Measurements from ENCODE around the gene FRMD5. TPM values are rescaled to one million over a fixed set of nuclear protein-coding genes. Genes with fewer than 3 reads are reported as not detected.

FRMD5 gene
- total RNA-seq, 4 donors from 2014 or later: 0.40 to 1.5 (median 1.1) TPM; not detected in 1

DNA sequence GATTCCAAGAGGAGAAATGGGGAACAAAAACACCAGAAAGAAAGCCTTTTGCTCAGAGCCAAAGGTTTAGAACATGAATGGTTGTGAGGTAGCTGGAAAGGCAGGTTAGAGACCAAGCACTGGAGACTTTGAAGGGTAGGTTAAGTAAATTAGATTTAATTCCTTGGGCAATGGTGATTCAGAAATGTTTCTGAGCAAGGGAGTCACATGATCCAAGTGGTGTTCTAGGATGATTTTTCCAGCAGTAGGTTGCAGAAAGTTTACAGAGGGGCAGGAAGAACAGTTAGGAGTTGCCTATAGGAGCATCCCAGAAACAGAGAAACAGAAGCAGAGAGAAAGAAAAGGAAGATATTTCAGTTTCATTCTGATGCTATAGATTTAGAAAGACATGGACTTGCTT lies 228.4 kb downstream of the FRMD5 start:
- no peaks in the 10 kb centered on the region for H3K27me3 ChIP-seq
- in situ Hi-C loops (cut with MboI; ENCODE audit: low pct_ligation_motif_present in 1 of 4, low pct_unique_long_range_greater_than_20kb in 1 of 4, low sequenced_read_pairs in 3 of 4) (no loop called here), intact Hi-C loops (cut with DNase I; ENCODE audit: low total_unique reads) (no loop called here)
- no peaks in the 10 kb centered on the region for H3K9me3 ChIP-seq
- DNase-seq: no peak
- TF ChIP-seq EP300 (IDR thresholded peaks at IDR 0.05; ENCODE audit: low read depth) (no peak), CTCF (IDR thresholded peaks at IDR 0.05) (no peak), POLR2A (IDR thresholded peaks at IDR 0.05) (no peak), POLR2AphosphoS5 (IDR thresholded peaks at IDR 0.05) (no peak)
- H3K4me1 ChIP-seq: no peaks in the 10 kb centered on the region
- no peaks in the 10 kb centered on the region for H3K36me3 ChIP-seq
- no peak overlapping the region for H3K4me3 ChIP-seq
- H3K27ac ChIP-seq: no peak overlapping the region

GRCh38 chr15:43958861-43959330 lies 236.2 kb downstream of the FRMD5 start:
- 76 to 100% methylated on average over 2 of the region's 2 CpGs for WGBS, 2 donors (ENCODE audit: low coverage in 1 of 2)
- Histone ChIP-seq H3K36me3 (no peaks in the 10 kb centered on the region), H3K27me3 (no peaks in the 10 kb centered on the region), H3K4me1 (no peaks in the 10 kb centered on the region), H3K4me3 (no peak overlapping the region), H3K27ac (no peak overlapping the region), H3K9me3 (no peaks in the 10 kb centered on the region)
- no peak for DNase-seq
- TF ChIP-seq POLR2A (IDR thresholded peaks at IDR 0.05) (no peak), EP300 (IDR thresholded peaks at IDR 0.05; ENCODE audit: low read depth) (no peak), CTCF (IDR thresholded peaks at IDR 0.05) (no peak), POLR2AphosphoS5 (IDR thresholded peaks at IDR 0.05) (no peak)
- intact Hi-C loops (cut with DNase I; ENCODE audit: low total_unique reads) (no loop called here), in situ Hi-C loops (cut with MboI; ENCODE audit: low pct_ligation_motif_present in 1 of 4, low pct_unique_long_range_greater_than_20kb in 1 of 4, low sequenced_read_pairs in 3 of 4) (no loop called here)

GRCh38 chr15:43957724-43958123 lies 237.3 kb downstream of the FRMD5 start:
- TF ChIP-seq POLR2AphosphoS5 (IDR thresholded peaks at IDR 0.05) (no peak), EP300 (IDR thresholded peaks at IDR 0.05; ENCODE audit: low read depth) (no peak), POLR2A (IDR thresholded peaks at IDR 0.05) (no peak), CTCF (IDR thresholded peaks at IDR 0.05) (no peak)
- Histone ChIP-seq H3K36me3 (no peaks in the 10 kb centered on the region), H3K27ac (no peak overlapping the region), H3K4me1 (no peaks in the 10 kb centered on the region), H3K9me3 (no peaks in the 10 kb centered on the region), H3K27me3 (no peaks in the 10 kb centered on the region), H3K4me3 (no peak overlapping the region)
- intact Hi-C loops (cut with DNase I; ENCODE audit: low total_unique reads): no loop called here
- in situ Hi-C loops (cut with MboI; ENCODE audit: low pct_ligation_motif_present in 1 of 4, low pct_unique_long_range_greater_than_20kb in 1 of 4, low sequenced_read_pairs in 3 of 4): no loop called here
- WGBS, 2 donors (ENCODE audit: low coverage in 1 of 2): 82 to 100% methylated on average over 1 of the region's 1 CpG
- DNase-seq: no peak

GRCh38 chr15:43955140-43955539 lies 239.9 kb downstream of the FRMD5 start:
- Histone ChIP-seq H3K27ac (no peak overlapping the region), H3K27me3 (no peaks in the 10 kb centered on the region), H3K36me3 (no peaks in the 10 kb centered on the region), H3K4me1 (no peaks in the 10 kb centered on the region), H3K4me3 (no peak overlapping the region), H3K9me3 (no peaks in the 10 kb centered on the region)
- TF ChIP-seq CTCF (IDR thresholded peaks at IDR 0.05) (no peak), POLR2AphosphoS5 (IDR thresholded peaks at IDR 0.05) (no peak)
- in situ Hi-C loops (cut with MboI; ENCODE audit: low pct_ligation_motif_present in 1 of 4, low pct_unique_long_range_greater_than_20kb in 1 of 4, low sequenced_read_pairs in 3 of 4) (no loop called here), intact Hi-C loops (cut with DNase I; ENCODE audit: low total_unique reads) (no loop called here)
- no peak for DNase-seq
- whole genome bisulfite sequencing, 2 donors (ENCODE audit: low coverage in 1 of 2): 75 to 97% methylated on average over 1 of the region's 1 CpG
